A673 (cell line): ENCODE results near the gene KCNJ15.

Experiments
- CTCF ChIP-seq: fragments of 300-800, 200-600 bp; sonication (generic); conservative IDR thresholded peaks from 2 replicates; pipeline ENCODE4 v1.5.1; 2017; ENCODE audit warnings: low read depth, mild to moderate bottlenecking, antibody characterized with exemption, low read length, moderate library complexity, mixed read lengths
- EZH2 ChIP-seq: fragments of 200-600 bp; sonication (generic); IDR thresholded peaks from 2 replicates; pipeline ENCODE4 v1.6.1; 2017; ENCODE audit warnings: borderline replicate concordance, low read depth, mild to moderate bottlenecking, mixed read lengths, antibody characterized with exemption, low read length; ENCODE audit not compliant: poor library complexity, severe bottlenecking

- no peak for TF ChIP-seq CTCF
- TF ChIP-seq EZH2, result no peak
Measured at GRCh38 chr21:38299671-38300070, 42.9 kb downstream of the KCNJ15 start.
